Transverse colon (tissue), 4 donors: Measurements from ENCODE around the gene KDM6B. TPM values are rescaled to one million over a fixed set of nuclear protein-coding genes. Genes with fewer than 3 reads are reported as not detected.

Experiments
- DNase-seq: peaks from one replicate; pipeline ENCODE4 v3.0.0-alpha.2; 2019
- H3K27ac ChIP-seq, 4 donors: fragments of 200-600 bp; sonication (generic); 2 replicates each; pipeline ENCODE4 v1.5.1; 2016 to 2018; ENCODE audit warnings: inconsistent platforms in 4 of 4
- H3K27me3 ChIP-seq: fragments of 200-600 bp; sonication (generic); 2 replicates; pipeline ENCODE4 v1.5.1; 2017; ENCODE audit warnings: inconsistent platforms
- H3K36me3 ChIP-seq, 4 donors: fragments of 200-600 bp; sonication (generic); 2 replicates each; pipeline ENCODE4 v1.5.1; 2017 to 2019; ENCODE audit warnings: inconsistent platforms in 4 of 4
- H3K4me1 ChIP-seq, 4 donors: fragments of 200-600 bp; sonication (generic); 2 replicates each; pipeline ENCODE4 v1.5.1; 2017 to 2020; ENCODE audit warnings: inconsistent platforms in 4 of 4
- H3K4me3 ChIP-seq, 4 donors: fragments of 200-600 bp; sonication (generic); 1 replicate in 1 of 4; 2 replicates in 3 of 4; pipeline versions ENCODE4 v1.5.1 to v1.6.1; 2017 to 2019; ENCODE audit warnings: inconsistent platforms in 4 of 4
- H3K9me3 ChIP-seq, 2 donors: fragments of 200-600 bp; sonication (generic); 2 replicates each; pipeline ENCODE4 v1.5.1; 2017 to 2019; ENCODE audit warnings: inconsistent platforms in 2 of 2
- CTCF ChIP-seq, 5 experiments: fragments of 200-600 bp in 3 of 5; fragments of 450-650 bp in 2 of 5; sonication (generic) in 3 of 5; IDR thresholded peaks; 1 replicate in 2 of 5; 2 replicates in 3 of 5; pipeline ENCODE4 v1.5.1; 2016 to 2017; ENCODE audit warnings: antibody characterized with exemption in 5 of 5, inconsistent platforms in 3 of 5, mild to moderate bottlenecking in 2 of 5, moderate library complexity in 1 of 5
- EP300 ChIP-seq: sonication (generic); formaldehyde crosslinking; IDR thresholded peaks from one replicate; pipeline ENCODE4 v1.6.1; 2017; ENCODE audit warnings: antibody characterized with exemption, low read depth
- POLR2A ChIP-seq: fragments of 450-650 bp; IDR thresholded peaks from one replicate; pipeline ENCODE4 v1.6.1; 2016; ENCODE audit warnings: antibody characterized with exemption, mild to moderate bottlenecking, moderate library complexity
- POLR2AphosphoS5 ChIP-seq, 3 donors: sonication (generic); formaldehyde crosslinking; IDR thresholded peaks; one replicate each; pipeline ENCODE4 v1.6.1; 2016; ENCODE audit warnings: antibody characterized with exemption in 3 of 3
- WGBS, 2 donors: methylation state at CpG; one replicate each; pipeline ENCODE4 v1.1.5; 2018; ENCODE audit warnings: low coverage in 1 of 2; 5-methylcytosine and 5-hydroxymethylcytosine counted together
- in situ Hi-C, 4 donors: fragments of 200-750 bp; cut with MboI; loops; one replicate each; pipeline versions ENCODE4 v1.15.0 to v1.15.1; 2017; ENCODE audit warnings: low sequenced_read_pairs in 3 of 4, low pct_ligation_motif_present in 1 of 4, low pct_unique_long_range_greater_than_20kb in 1 of 4
- intact Hi-C: fragments of 100-400 bp; cut with DNase I; formaldehyde crosslinking; loops from one replicate; pipeline ENCODE4 v1.15.1; 2023; ENCODE audit warnings: low total_unique reads
- total RNA-seq, 4 donors: library from RNA; depleted of rRNA; stranded (reverse); fragments of >200 nt; gene quantifications; one replicate each; pipeline ENCODE4 v1.1.0, GENCODE V29; 2016

Gene KDM6B
- total RNA-seq, 4 donors from 2014 or later: 18.3 to 33.7 (median 30.2) TPM

GRCh38 chr17:7823581-7824001, 10.4 kb upstream of the KDM6B start:
- 93% methylated on average over 20 of the region's 20 CpGs; no CpG with 5 or more reads in 1 of the 2 donors for WGBS, 2 donors
- intact Hi-C loops (no loop called here), in situ Hi-C loops (no loop called here)
- TF ChIP-seq POLR2A: no peak
- TF ChIP-seq EP300: no peak
- no peak for TF ChIP-seq CTCF (IDR thresholded peaks at IDR 0.05)
- TF ChIP-seq POLR2AphosphoS5 (IDR thresholded peaks at IDR 0.05): no peak
- H3K27me3 ChIP-seq: no peaks in the 10 kb centered on the region
- H3K4me3 ChIP-seq: no peak overlapping the region
- H3K4me1 ChIP-seq: no peaks in the 10 kb centered on the region
- no peak overlapping the region for H3K27ac ChIP-seq
- H3K9me3 ChIP-seq: no peaks in the 10 kb centered on the region
- no peaks in the 10 kb centered on the region for H3K36me3 ChIP-seq
- DNase-seq: no peak

GRCh38 chr17:7824021-7824924, 9.7 kb upstream of the KDM6B start:
- WGBS, 2 donors: 75% methylated on average over 9 of the region's 9 CpGs; no CpG with 5 or more reads in 1 of the 2 donors
- DNase-seq: no peak
- no peaks in the 10 kb centered on the region for H3K9me3 ChIP-seq
- intact Hi-C loops: no loop called here
- H3K4me1 ChIP-seq: no peaks in the 10 kb centered on the region
- H3K27ac ChIP-seq: no peak overlapping the region
- H3K4me3 ChIP-seq: no peak overlapping the region
- H3K36me3 ChIP-seq: no peaks in the 10 kb centered on the region
- H3K27me3 ChIP-seq: no peaks in the 10 kb centered on the region
- TF ChIP-seq EP300 (no peak), POLR2AphosphoS5 (IDR thresholded peaks at IDR 0.05) (no peak), POLR2A (no peak), CTCF (IDR thresholded peaks at IDR 0.05) (no peak)
- in situ Hi-C loops: no loop called here

GRCh38 chr17:7825206-7825990, 8.6 kb upstream of the KDM6B start:
- Histone ChIP-seq H3K4me1 (no peaks in the 10 kb centered on the region), H3K27ac (no peak overlapping the region), H3K4me3 (no peak overlapping the region), H3K36me3 (no peaks in the 10 kb centered on the region), H3K9me3 (no peaks in the 10 kb centered on the region), H3K27me3 (no peaks in the 10 kb centered on the region)
- in situ Hi-C loops (no loop called here), intact Hi-C loops (no loop called here)
- 48 to 53% methylated on average over 7 to 12 of the region's 12 CpGs for WGBS, 2 donors
- TF ChIP-seq POLR2A (no peak), POLR2AphosphoS5 (IDR thresholded peaks at IDR 0.05) (no peak), CTCF (IDR thresholded peaks at IDR 0.05) (no peak), EP300 (no peak)
- DNase-seq: no peak

- no peaks in the 10 kb centered on the region for H3K27me3 ChIP-seq
- H3K4me3 ChIP-seq: no peak overlapping the region
- no peaks in the 10 kb centered on the region for H3K36me3 ChIP-seq
- in situ Hi-C loops: no loop called here
- no peaks in the 10 kb centered on the region for H3K9me3 ChIP-seq
- no peak overlapping the region for H3K27ac ChIP-seq
- TF ChIP-seq EP300: no peak
- TF ChIP-seq POLR2AphosphoS5 (IDR thresholded peaks at IDR 0.05): no peak
- TF ChIP-seq POLR2A: no peak
- no peak for TF ChIP-seq CTCF (IDR thresholded peaks at IDR 0.05)
- intact Hi-C loops: no loop called here
- DNase-seq: no peak
- peaks cover 0 to 17% (median 6%) of the 10 kb centered on the region in 4 donors for H3K4me1 ChIP-seq
- WGBS, 2 donors: 43 to 92% methylated on average over 1 to 8 of the region's 8 CpGs
Measured at GRCh38 chr17:7830616-7831015, 3.4 kb upstream of the KDM6B start.
